ENCODE measurements around the gene FRMD4B.

FRMD4B gene

DNA sequence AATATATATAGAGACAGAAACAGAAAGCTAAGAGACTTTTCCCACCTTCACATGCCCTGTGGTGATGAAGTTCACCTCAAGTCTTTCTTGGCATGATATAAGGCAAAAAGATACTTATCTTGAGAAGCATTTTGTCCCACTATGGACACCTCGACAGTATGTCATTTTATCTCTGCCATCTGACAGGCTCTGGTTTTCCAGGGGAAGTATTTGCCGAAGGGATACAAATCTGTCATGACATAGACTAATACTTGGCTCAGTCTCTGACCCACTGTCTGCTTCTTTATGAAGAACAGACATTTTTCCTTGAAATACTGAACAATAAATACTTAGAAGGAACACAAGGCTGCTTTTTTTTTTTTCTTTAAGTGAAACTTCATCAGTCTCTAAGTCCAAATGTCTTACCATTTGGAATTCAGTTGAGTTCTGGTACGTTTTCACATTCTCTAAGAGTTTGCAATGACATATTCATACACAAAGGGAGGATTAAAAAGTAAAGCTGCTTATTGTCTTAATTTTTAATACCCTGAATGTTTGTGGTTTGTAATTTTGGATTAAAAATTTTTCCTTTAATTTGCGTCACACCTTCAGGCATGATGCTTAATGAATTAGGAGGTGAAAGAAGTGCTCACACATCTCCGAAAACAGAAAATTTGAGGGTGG, 175.7 kb downstream of the FRMD4B start:
- TF ChIP-seq, protein P1, sequence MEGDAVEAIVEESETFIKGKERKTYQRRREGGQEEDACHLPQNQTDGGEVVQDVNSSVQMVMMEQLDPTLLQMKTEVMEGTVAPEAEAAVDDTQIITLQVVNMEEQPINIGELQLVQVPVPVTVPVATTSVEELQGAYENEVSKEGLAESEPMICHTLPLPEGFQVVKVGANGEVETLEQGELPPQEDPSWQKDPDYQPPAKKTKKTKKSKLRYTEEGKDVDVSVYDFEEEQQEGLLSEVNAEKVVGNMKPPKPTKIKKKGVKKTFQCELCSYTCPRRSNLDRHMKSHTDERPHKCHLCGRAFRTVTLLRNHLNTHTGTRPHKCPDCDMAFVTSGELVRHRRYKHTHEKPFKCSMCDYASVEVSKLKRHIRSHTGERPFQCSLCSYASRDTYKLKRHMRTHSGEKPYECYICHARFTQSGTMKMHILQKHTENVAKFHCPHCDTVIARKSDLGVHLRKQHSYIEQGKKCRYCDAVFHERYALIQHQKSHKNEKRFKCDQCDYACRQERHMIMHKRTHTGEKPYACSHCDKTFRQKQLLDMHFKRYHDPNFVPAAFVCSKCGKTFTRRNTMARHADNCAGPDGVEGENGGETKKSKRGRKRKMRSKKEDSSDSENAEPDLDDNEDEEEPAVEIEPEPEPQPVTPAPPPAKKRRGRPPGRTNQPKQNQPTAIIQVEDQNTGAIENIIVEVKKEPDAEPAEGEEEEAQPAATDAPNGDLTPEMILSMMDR (IDR thresholded peaks at IDR 0.05): no peak

DNA sequence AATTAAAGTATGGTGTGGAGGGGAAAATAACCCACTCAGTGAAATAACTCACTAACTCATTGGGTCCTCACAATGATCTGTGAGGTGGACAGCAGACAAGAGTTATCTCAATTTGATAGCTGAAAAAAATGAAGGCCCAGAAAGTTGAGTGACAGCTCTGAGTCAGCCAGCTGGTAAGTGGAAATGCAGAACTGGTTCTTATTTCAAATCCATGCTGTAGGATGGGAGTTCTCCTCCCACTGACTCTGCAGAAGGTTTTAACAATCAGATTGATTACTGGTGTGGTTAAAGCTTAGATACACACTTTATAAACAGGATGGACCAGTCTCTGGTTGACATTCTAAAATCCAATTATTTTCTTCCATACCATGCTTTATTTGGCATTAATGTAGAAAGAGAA, 176.5 kb downstream of the FRMD4B start:
- TF ChIP-seq, protein P1 (IDR thresholded peaks at IDR 0.05): no peak

DNA sequence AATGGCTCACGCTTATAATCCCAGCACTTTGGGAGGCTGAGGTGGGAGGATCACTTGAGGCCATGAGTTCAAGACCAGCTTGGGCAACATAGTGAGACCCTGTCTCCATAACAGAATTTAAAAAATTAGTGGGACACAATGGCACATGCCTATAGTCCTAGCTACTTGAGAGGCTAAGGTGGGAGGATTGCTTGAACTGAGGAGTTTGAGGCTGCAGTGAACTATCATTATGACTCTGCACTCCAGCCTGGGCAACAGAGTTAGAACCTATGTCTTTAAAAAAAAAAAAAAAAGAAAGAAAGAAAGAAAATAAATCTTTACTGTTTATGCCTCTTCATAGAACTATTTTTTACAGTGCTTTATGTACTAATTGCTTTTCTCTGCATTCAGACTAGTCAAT, 178.9 kb downstream of the FRMD4B start:
- TF ChIP-seq, protein P1 (IDR thresholded peaks at IDR 0.05): no peak

GRCh38 chr3:69205385-69205784, 180.5 kb downstream of the FRMD4B start:
- TF ChIP-seq, protein P1 (IDR thresholded peaks at IDR 0.05): no peak

- TF ChIP-seq, protein P1 (IDR thresholded peaks at IDR 0.05): no peak
Measured at GRCh38 chr3:69204315-69204957, 181.5 kb downstream of the FRMD4B start.

DNA sequence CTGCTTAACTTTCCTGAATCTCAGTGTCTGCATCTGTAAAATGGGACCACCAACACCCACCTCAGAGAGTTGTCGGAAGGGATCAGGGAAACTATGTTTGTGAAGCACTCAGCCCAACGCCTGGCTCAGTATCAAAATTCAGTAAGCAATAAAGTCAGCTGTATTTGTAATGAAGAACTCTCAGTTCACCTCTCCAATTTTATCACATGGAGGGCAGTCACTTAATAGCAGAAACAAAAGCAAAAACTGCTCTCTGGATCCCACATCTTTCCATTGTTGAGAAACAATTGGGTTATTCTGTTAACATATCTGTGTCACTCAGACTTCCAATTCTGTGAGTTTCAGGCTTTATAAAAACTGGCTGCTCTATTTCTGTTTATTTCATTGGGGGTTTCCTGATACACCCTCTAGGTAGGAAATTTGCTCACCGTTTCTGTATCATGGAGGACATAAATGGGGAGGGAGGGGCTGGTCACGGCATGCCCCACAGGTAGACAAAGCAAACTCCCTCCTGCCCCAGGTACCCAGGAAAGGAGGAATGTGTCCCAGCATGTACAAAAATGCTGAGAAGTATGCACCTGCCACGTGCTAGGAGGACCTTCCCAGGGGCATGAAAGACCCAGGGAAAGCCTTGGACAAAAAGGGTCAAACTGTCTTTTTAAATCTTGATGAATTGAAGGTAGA, 182.1 kb downstream of the FRMD4B start:
- TF ChIP-seq, protein P1 (IDR thresholded peaks at IDR 0.05): no peak

DNA sequence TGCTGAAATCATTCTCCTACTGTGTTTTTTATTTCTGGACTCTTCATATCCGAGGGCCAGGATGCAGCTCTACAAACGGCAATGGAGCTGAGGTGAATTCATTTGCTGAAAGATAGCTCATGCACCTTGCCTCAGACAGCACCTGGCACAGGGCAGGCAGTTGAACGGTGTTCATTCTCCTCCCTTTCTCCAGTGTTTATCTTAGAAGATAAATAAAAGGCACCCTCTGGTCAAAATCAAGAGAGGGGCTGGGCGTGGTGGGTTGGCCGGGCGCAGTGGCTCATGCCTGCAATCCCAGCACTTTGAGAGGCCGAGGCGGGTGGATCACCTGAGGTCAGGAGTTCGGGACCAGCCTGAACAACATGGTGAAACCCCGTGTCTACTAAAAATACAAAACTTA, 184.2 kb downstream of the FRMD4B start:
- TF ChIP-seq, protein P1 (IDR thresholded peaks at IDR 0.05): no peak

Data from LNCAP (cell line).